Epidermal melanocyte (primary cell): ENCODE data around the gene SLC29A3.

Experiments used
- DNase-seq: peaks from one replicate; pipeline ENCODE4 v3.0.0; 2011; ENCODE audit warnings: low spot score; ENCODE audit not compliant: insufficient read length

SLC29A3 gene

DNA sequence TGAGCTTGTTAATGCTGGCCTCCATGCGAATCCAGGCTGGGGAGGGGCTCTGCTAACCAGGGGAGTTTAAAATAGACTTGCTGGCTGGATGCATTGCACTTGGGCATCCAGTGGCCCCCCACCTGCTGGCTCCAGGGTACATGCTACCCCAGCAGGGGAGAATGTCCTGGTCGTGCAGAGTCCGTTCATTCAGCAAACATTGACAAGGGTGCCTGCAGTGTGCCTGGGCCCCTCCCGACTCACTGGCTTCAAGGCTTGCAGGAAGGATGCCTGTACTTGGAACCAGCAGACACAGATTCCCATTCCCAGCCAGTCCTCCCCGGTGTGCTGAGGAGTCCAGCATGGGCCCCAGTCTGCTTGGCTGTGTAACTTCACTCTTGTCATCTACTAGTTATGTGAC, 1.5 kb downstream of the SLC29A3 start:
- DNase-seq: no peak

DNA sequence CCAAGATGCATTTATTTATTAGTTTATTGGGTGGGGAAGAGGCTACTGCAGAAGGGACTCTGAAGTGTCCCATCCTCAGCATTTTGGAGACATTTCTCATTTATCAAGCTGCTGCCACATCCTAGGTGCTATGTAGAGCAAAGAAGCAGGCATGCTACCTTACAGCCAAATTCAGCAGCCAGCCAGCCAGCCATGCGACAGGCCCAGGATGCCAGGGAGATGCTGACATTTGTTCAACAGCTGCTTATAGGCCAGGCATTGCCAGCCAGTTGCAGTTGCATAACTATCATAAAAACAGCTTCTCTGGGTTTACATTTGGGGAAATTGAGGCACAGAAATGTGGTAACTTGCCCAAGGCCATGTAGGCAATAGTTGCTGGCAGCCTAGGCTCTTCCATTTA, 2.3 kb downstream of the SLC29A3 start:
- DNase-seq: no peak

DNA sequence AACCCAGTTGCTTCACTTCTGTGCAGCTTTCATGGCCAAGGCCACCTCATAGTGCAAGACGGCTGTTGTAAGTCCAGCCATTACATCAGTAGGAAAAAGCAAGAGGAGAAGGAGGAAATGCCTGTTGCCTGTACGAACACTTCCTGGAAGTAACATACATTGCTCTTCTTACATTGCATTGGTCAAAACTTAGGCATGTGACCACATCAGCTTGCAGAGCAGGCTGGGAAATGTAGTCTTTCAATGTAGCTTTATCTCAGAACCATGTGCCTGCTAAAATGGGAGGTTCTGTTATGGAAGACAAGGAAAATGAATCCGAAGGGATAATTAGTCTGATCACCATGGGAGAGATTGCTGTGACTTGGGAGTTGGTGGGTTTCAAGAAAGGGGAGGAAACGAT, 4.3 kb downstream of the SLC29A3 start:
- DNase-seq: no peak

GRCh38 chr10:71324743-71325142, 5.7 kb downstream of the SLC29A3 start:
- no peak for DNase-seq

DNA sequence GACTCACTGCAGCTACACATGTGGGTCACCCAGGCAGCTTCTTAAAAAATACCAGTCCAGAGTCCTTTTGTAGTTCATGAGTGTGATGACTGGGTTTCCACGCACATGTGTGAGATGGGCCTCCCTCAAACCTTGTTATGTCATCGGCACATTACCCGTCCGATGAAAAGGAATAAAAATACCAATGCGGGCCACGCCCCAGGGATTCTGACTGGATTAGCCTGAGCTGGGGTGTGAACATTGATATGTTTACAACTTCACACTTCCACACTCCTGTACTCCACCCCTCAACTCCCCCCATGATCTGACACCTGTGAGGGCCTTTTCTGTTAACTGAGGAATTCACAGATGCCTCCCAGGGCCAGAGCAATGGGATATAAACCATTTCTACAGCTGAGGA, 6.2 kb downstream of the SLC29A3 start:
- no peak for DNase-seq

DNA sequence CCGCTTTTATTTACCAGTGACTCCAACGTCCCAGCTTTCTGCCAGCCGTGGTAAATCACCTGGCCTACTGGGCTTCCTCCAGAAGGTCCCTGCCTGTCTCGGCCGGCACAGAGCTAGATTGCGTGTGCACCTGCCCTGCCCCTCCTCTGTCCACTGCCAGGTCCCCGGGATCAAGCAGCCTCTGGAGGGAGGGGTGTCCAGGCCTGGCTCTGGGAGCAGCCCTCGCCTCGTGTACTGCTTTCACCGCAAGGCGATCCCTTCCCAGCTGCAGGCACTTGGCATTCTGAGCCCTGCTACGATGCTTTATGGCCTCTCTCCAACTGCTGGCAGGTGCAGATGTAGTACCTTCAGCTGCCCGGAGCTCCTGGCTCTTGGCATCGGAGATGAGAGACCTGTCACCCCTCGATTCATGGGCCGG, 7.4 kb downstream of the SLC29A3 start:
- DNase-seq: no peak

DNA sequence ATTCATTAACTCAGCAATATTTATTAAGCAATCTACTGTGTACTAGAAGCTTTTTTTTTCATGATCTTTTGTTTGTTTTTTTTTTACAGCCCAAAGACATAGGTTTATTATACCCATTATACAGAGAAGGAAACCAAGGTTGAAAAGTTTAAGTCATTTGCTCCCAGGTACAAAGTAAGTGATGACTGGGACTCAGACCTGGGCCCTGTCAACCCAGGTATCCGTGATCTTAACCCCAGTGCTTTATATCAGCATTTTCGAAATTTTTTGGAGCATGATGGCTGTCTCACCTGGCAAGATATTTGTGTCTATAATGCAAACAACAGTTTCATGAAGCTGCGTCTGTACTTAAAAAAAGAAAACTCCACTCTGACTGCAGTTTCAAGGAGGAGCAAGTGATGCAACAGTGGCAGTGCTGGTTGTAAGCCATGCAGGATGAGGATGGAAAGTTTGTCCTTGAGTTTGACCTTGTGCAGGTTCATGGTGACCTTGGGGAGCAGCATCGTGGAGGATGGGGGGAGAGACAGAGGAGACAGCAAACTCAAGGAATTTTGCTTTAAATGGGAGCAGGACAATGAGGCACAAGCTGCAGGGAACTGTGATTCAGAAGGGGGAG, 11.8 kb downstream of the SLC29A3 start:
- DNase-seq: no peak

GRCh38 chr10:71331736-71332135, 12.7 kb downstream of the SLC29A3 start:
- no peak for DNase-seq

- no peak for DNase-seq
These were observed 13.4 kb downstream of the SLC29A3 start for GRCh38 chr10:71332466-71332865.

DNA sequence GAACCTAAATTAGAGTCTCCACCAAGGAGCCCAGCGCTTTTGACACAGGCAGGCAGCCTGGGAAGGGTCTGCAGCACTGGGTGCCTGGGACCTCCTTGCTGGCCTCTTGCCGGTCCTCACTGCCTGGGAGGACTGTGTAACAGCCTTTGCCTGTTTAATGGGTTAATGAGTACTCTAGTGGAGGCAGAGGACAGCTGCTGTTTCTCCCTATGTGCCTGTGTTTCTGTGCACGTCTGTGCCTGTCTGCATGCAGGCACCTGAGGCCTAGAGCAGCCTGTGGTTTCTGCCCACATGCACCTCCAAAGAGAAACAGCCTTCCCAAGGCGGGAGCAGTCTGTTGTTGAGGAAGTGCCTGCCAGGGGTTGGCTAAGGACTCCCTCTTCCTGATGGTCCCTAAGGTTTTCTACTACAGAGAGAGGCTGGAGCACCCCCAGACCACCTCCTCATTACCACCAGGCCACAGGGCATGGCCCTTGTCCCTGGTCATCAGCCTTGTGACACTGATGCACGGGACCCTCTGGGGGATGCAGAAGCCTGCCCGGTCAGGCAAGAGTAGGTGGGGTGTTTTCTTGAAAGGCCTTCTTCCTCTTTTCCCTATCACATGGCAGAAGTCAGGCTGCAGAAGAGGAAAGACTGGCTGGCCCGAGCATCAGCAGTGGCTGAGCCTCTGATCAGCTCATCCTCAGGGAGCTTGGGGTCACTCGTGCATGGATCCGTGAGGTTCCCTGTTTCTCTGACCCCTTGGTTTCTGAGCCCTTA, 14.2 kb downstream of the SLC29A3 start:
- no peak for DNase-seq

GRCh38 chr10:71334221-71334791, 15.2 kb downstream of the SLC29A3 start:
- DNase-seq: no peak

DNA sequence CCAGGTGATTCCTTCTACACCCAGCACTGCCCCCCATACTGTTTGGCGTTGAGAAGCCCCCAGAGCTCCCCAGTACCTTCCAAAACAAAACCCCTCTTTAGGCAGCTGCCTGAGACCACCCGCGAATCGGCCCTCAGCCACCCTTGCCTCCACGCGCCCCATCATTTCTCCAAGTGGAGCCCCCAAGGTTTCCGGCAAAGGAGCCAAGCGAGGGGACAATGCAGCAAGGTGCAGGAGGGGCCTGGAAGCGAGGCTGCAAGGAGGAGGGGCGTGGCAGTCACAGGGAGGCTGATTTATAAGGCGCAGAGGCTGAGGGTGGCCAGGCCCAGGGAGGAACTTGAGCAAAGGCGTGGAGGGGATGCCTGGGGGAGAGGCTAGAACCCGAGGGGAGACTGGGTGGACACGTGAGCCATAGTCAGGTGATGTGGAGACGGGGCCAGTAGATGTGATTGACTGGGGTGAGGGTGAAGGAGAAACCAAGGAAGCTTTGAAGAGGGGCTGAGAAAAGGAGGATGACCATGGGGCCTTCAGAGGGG, 16.2 kb downstream of the SLC29A3 start:
- DNase-seq: no peak

GRCh38 chr10:71336632-71337031, 17.6 kb downstream of the SLC29A3 start:
- no peak for DNase-seq

DNA sequence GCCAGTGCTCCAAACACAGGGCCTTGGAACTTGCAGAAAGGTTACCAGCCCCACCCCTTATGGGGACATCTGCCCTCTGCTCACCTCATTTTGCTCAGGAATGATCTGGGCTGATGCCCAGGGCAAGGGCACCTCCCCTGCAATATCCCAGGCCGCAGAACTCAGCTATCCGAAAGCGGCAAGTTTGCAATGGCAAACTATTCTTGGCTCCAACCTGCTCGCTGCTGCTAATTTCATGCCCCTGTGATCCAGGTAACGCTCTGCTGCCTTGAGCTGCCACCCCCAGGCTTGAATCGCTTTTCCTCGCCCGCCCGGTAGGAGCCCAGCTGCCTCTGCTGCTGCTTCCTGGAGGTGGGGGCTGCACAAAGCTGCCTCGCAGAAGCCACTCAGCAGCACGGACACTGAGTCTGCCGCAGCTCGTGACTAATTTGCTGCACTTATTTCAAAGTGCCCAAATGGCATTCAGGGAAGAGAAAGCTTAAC, 18.2 kb downstream of the SLC29A3 start:
- no peak for DNase-seq

DNA sequence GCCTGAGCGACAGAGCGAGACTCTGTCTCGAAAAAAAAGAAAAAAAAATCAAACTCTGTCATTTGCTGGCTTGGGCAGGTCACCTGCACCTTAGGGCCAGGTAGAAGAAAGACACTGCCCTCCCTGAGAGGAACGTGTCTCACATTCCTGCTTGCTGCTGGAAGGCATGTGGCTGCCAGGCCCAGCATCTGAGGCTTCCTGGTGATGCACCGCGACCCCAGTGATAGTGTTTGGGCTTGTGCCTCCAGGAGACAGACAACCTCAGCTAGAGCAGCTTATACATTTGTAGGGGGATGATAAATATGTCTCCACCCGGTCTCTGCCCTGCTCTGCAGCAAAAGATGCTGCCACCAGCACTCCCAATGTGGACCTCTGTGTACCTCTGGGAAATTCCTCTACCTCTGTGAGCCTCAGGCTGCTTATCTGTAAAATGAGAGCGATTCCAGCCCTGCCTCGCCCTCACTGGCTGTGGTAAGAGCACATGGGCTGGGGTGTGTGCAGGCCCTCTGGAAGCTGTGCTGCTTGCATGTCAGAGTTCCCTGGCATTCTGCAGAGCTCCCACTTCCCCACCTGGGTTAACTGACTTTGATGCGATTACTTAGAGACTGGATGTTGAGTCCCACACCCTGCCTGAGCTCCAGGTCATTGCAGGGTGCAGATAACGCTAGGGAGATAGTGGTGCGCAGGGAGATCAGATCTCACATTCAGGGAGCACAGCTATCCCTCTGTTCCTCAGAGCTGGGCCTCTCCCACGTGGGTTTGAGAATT, 19.9 kb downstream of the SLC29A3 start:
- DNase-seq: no peak

DNA sequence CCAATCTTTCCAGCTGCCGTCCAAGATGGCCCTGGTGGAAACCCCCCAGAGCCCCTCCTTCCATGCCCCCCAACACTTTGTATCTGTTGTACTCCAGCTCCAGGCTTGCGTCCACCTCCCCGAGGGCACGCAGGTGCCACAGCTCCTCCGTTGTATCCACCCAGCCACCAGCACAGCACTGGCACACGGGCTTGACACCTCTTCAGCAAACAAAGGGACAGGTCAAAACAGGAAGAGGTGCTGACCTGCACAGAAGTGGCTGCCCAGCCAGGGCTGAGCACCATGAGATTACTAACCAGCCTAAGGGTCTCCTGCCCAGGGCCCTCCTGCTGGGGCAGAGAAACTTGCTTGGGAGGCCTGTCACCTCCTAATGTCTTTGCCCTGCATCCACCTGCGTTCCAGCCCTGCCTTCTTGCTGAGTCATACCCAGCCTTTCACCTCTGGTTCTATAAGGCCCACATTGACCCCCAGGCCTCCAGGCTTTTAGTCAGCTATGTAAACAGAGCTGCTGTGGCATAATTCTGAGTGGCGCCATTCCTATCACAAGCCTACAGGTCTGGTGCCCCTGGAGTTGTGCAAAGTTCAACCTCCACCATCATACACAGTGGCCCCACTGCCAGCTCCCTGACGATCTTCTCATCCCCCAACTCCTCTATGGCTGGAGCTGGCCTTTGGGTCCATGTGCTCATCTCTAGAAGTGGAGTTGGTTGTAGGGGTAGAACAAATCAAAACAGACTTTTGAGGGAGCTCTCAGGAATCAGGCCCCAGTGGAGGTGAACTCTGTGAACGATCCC, 20.9 kb downstream of the SLC29A3 start:
- DNase-seq: no peak

- no peak for DNase-seq
These were observed 23.7 kb downstream of the SLC29A3 start for GRCh38 chr10:71342573-71343391.

- DNase-seq: no peak
These were observed 24.3 kb downstream of the SLC29A3 start for GRCh38 chr10:71343392-71343773.

DNA sequence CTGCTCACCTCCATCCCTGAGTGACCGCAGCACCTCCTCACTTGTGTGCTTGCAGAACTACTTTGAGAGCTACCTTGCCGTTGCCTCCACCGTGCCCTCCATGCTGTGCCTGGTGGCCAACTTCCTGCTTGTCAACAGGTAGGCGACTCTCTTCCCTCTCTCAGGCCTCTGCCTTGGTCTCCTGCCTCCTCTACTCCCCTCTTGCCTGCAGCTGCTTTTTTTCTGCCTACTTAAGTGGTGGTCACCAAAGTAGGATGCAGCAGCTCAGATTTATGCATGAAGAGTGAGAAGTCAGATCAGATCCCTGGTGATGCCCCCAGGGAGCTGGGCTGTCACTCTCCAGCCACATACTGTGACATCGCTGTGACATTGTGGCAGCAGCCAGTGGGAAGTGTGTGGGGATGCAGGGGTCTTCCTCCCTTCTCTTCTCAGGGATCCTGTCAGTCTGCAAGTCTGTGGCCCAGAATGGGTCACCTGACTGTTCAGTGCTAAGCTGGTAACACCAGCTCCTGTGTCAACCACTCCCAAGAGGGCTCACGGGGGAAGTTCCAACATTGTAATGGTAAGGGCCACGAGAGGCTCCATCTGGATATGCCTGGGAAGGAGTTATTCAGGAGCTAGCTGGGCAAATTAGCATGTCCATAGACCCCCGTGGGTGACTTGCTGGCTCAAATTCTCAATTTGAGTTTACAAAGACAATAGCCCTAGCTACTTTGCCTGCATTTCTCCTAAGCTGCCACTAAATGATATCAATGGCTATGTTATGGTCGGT, 25.3 kb downstream of the SLC29A3 start:
- DNase-seq: no peak
